K562 (cell line): Measurements from ENCODE around the gene ATL1. TPM values are rescaled to one million over a fixed set of nuclear protein-coding genes. Genes with fewer than 3 reads are reported as not detected.
A peak's percentile ranks its signal among the peaks of the same experiment; 100 is the strongest.

Experiments used
- CHD2 ChIP-seq: IDR thresholded peaks from 2 replicates; pipeline ENCODE4 v1.6.1; 2011; ENCODE audit warnings: low read depth, low read length
- ESRRA ChIP-seq: fragments of 450-650 bp; IDR thresholded peaks from 2 replicates; pipeline ENCODE4 v1.6.1; 2014; ENCODE audit warnings: low read depth, mild to moderate bottlenecking, moderate library complexity, borderline replicate concordance
- HDAC6 ChIP-seq: IDR thresholded peaks from 2 replicates; pipeline ENCODE4 v1.6.1; 2012; ENCODE audit warnings: low read depth, mild to moderate bottlenecking, control low read depth, inconsistent platforms, low read length, moderate library complexity
- HDGF ChIP-seq: fragments of 450-650 bp; IDR thresholded peaks from 2 replicates; pipeline ENCODE4 v1.6.1; 2016
- HMGN3 ChIP-seq: IDR thresholded peaks from 2 replicates; pipeline ENCODE4 v1.6.1; 2011; ENCODE audit warnings: borderline replicate concordance, low read depth, mild to moderate bottlenecking, mixed read lengths, low read length; ENCODE audit not compliant: insufficient read length; ENCODE audit errors: extremely low read depth
- JUN ChIP-seq, 2 experiments: sonication (generic) in 1 of 2; formaldehyde crosslinking in 1 of 2; IDR thresholded peaks; 2 replicates each; pipeline versions ENCODE4 v1.6.1 to v1.8.0; 2012 to 2022; ENCODE audit warnings: borderline replicate concordance in 2 of 2, mild to moderate bottlenecking in 2 of 2, improper control_type of control experiment in 1 of 2, low read depth in 1 of 2, low read length in 1 of 2, missing genetic modification reagents in 1 of 2
- KAT7 ChIP-seq: sonication (generic); formaldehyde crosslinking; IDR thresholded peaks from 2 replicates; pipeline ENCODE4 v1.8.0; 2022; ENCODE audit warnings: missing genetic modification reagents, mild to moderate bottlenecking, borderline replicate concordance
- MAFK ChIP-seq: IDR thresholded peaks from 2 replicates; pipeline ENCODE4 v1.6.1; 2011; ENCODE audit warnings: low read length, improper control_type of control experiment
- NBN ChIP-seq: fragments of 450-650 bp; IDR thresholded peaks from 2 replicates; pipeline ENCODE4 v1.6.1; 2016; ENCODE audit warnings: low read depth, mild to moderate bottlenecking
- PHF21A ChIP-seq: fragments of 450-650 bp; IDR thresholded peaks from 2 replicates; pipeline ENCODE4 v1.6.1; 2017; ENCODE audit warnings: low read depth, borderline replicate concordance
- POLR2B ChIP-seq: fragments of 450-650 bp; IDR thresholded peaks from 2 replicates; pipeline ENCODE4 v1.6.1; 2018; ENCODE audit warnings: low read depth; ENCODE audit not compliant: partially characterized antibody
- POLR3G ChIP-seq: IDR thresholded peaks from 2 replicates; pipeline ENCODE4 v1.6.1; 2011; ENCODE audit not compliant: insufficient read length, insufficient replicate concordance; ENCODE audit errors: extremely low read depth
- SAP30 ChIP-seq: fragments of 200-600 bp; sonication (generic); IDR thresholded peaks from 2 replicates; pipeline ENCODE4 v1.6.1; 2012; ENCODE audit warnings: borderline replicate concordance, low read depth, mild to moderate bottlenecking, moderate library complexity, low read length, control low read depth, inconsistent platforms; ENCODE audit not compliant: insufficient read depth, poor library complexity, severe bottlenecking
- YBX1 ChIP-seq: fragments of 450-650 bp; IDR thresholded peaks from 2 replicates; pipeline ENCODE4 v1.7.1; 2016; ENCODE audit warnings: mild to moderate bottlenecking
- ZBED1 ChIP-seq: IDR thresholded peaks from 2 replicates; pipeline ENCODE4 v1.6.1; 2014
- ZBTB1 ChIP-seq: sonication (generic); formaldehyde crosslinking; IDR thresholded peaks from 2 replicates; pipeline ENCODE4 v1.8.1; 2023; ENCODE audit warnings: missing genetic modification reagents, low read depth, mild to moderate bottlenecking, borderline replicate concordance
- ZKSCAN3 ChIP-seq: fragments of 250-450 bp; sonication (Bioruptor Pico); IDR thresholded peaks from 2 replicates; pipeline ENCODE4 v1.4.0; 2020
- polyA plus RNA-seq, 8 experiments: library from polyadenylated mRNA; depleted of rRNA in 4 of 8; stranded (reverse) in 5 of 8; unstranded in 3 of 8; fragments of >200 nt; fragmentation: Nextera tagmentation in 2 of 8; fragmentation: Illumina TruSeq in 1 of 8; extraction: Ambion mirVana in 2 of 8; extraction: Trizol in 1 of 8; gene quantifications; 2 replicates each; pipeline versions ENCODE4 v1.2.1 to v1.2.3, GENCODE V29; 2011 to 2014; ENCODE audit warnings: inconsistent platforms in 1 of 8, missing spikeins in 1 of 8
- total RNA-seq, 7 experiments: library from RNA; depleted of rRNA in 6 of 7; stranded (reverse); fragments of >200 nt in 6 of 7; fragmentation: Illumina TruSeq in 2 of 7; extraction: Trizol in 2 of 7; gene quantifications; 2 replicates each; pipeline versions ENCODE4 v1.2.1 to v1.2.3, GENCODE V29; 2011 to 2021; ENCODE audit warnings: low replicate concordance in 1 of 7
- TF ChIP-seq, protein P1 (sequence below): fragments of 250-450 bp; sonication (Bioruptor Pico); IDR thresholded peaks from 2 replicates; pipeline ENCODE4 v1.4.0; 2020; ENCODE audit warnings: mild to moderate bottlenecking
- TF ChIP-seq, protein P2 (sequence below): fragments of 250-450 bp; sonication (Bioruptor Pico); IDR thresholded peaks from 2 replicates; pipeline ENCODE4 v1.8.0; 2021; ENCODE audit warnings: moderate library complexity, mild to moderate bottlenecking, inconsistent platforms
- TF ChIP-seq, protein P3 (sequence below): fragments of 450-650 bp; formaldehyde crosslinking; IDR thresholded peaks from 2 replicates; pipeline ENCODE4 v1.4.0; 2022; ENCODE audit warnings: missing genetic modification characterization
- TF ChIP-seq, protein P4 (sequence below): fragments of 150-350 bp; IDR thresholded peaks from 2 replicates; pipeline ENCODE4 v1.6.1; 2014; ENCODE audit warnings: low read depth, mild to moderate bottlenecking, low read length, borderline replicate concordance

The ATL1 gene
- total and polyA plus RNA-seq, 9 of the 15 experiments (the other 6 are each of a cell fraction or from before 2014, with no cell fraction given), result 0.04 to 0.16 (median 0.07) TPM; not detected in 4

DNA sequence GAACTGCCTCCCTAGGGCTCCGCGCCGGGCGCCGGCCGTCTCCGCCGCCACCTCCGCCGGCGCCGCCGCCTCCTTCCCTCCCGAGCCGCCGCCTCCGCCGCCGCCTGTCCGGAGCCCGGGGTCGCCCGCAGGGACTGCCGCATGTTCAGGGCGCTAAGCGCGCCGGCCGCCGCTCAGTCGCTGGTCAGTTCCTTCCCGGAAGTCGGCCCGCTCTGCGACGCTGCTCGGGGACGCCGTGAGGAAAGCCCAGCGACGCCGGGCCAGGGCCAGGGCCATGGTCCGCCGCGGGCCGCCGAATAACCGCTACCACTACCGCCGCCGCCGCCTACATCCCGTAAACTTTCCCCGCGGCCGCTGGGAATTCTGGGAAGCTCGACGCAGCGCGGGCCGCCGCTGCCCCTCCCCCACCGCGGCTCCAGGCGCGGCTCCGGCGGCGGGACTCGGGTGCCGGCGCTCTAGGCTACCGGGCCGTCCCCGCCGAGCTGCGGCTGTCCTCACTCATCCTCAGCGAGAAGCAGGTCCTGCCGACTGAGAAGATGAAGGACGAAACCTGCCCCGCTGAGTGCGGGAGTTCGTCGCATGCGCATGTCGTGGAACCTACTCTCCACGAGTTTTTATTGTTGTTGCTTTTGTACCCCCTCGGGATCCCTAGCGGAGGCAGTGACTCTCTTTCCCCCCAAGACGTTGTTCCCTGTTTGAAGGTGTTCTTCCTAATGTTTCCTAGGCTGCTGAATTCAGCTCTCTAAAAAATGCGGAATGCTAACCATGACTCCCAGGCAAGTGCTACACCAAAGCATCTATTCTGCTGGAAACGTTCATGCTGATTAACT, 108.3 kb downstream of the ATL1 start, which contains the start of gene SAV1 (continued):
- TF ChIP-seq, protein P1, sequence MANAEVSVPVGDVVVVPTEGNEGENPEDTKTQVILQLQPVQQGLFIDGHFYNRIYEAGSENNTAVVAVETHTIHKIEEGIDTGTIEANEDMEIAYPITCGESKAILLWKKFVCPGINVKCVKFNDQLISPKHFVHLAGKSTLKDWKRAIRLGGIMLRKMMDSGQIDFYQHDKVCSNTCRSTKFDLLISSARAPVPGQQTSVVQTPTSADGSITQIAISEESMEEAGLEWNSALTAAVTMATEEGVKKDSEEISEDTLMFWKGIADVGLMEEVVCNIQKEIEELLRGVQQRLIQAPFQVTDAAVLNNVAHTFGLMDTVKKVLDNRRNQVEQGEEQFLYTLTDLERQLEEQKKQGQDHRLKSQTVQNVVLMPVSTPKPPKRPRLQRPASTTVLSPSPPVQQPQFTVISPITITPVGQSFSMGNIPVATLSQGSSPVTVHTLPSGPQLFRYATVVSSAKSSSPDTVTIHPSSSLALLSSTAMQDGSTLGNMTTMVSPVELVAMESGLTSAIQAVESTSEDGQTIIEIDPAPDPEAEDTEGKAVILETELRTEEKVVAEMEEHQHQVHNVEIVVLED (CRISPR knock-in tag), result peak; percentile 55; the same call in 1 of the 2 replicates
- peak; percentile 88 for TF ChIP-seq ZBED1
- TF ChIP-seq PHF21A, result no peak
- no peak for TF ChIP-seq ZKSCAN3
- no peak for TF ChIP-seq HDGF
- TF ChIP-seq HDAC6, result no peak
- peak; percentile 39 for TF ChIP-seq HMGN3
- TF ChIP-seq, protein P2, sequence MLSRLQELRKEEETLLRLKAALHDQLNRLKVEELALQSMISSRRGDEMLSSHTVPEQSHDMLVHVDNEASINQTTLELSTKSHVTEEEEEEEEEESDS (CRISPR knock-in tag), result peak; percentile 72
- peak; percentile 54; the same call in 1 of the 2 replicates for TF ChIP-seq CHD2
- TF ChIP-seq ZBTB1 (CRISPR knock-in tag), result peak; percentile 96
- TF ChIP-seq KAT7 (CRISPR knock-in tag), result no peak
- TF ChIP-seq, protein P3, sequence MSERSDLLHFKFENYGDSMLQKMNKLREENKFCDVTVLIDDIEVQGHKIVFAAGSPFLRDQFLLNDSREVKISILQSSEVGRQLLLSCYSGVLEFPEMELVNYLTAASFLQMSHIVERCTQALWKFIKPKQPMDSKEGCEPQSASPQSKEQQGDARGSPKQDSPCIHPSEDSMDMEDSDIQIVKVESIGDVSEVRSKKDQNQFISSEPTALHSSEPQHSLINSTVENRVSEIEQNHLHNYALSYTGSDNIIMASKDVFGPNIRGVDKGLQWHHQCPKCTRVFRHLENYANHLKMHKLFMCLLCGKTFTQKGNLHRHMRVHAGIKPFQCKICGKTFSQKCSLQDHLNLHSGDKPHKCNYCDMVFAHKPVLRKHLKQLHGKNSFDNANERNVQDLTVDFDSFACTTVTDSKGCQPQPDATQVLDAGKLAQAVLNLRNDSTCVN (CRISPR knock-in tag), result peak; percentile 74
- 0 out of 2 replicates have a peak, but pooled peaks have one; percentile 42 for TF ChIP-seq JUN (IDR thresholded peaks at IDR 0.05; ENCODE audit: borderline replicate concordance, low read depth, low read length)
- TF ChIP-seq JUN (CRISPR knock-in tag; IDR thresholded peaks at IDR 0.05; ENCODE audit: borderline replicate concordance), result no peak
- TF ChIP-seq, protein P4, sequence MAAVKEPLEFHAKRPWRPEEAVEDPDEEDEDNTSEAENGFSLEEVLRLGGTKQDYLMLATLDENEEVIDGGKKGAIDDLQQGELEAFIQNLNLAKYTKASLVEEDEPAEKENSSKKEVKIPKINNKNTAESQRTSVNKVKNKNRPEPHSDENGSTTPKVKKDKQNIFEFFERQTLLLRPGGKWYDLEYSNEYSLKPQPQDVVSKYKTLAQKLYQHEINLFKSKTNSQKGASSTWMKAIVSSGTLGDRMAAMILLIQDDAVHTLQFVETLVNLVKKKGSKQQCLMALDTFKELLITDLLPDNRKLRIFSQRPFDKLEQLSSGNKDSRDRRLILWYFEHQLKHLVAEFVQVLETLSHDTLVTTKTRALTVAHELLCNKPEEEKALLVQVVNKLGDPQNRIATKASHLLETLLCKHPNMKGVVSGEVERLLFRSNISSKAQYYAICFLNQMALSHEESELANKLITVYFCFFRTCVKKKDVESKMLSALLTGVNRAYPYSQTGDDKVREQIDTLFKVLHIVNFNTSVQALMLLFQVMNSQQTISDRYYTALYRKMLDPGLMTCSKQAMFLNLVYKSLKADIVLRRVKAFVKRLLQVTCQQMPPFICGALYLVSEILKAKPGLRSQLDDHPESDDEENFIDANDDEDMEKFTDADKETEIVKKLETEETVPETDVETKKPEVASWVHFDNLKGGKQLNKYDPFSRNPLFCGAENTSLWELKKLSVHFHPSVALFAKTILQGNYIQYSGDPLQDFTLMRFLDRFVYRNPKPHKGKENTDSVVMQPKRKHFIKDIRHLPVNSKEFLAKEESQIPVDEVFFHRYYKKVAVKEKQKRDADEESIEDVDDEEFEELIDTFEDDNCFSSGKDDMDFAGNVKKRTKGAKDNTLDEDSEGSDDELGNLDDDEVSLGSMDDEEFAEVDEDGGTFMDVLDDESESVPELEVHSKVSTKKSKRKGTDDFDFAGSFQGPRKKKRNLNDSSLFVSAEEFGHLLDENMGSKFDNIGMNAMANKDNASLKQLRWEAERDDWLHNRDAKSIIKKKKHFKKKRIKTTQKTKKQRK, result no peak
- TF ChIP-seq SAP30, result no peak
- TF ChIP-seq NBN, result peak; percentile 36; the same call in 1 of the 2 replicates
- no peak for TF ChIP-seq POLR3G
- no peak for TF ChIP-seq MAFK
- TF ChIP-seq YBX1, result no peak
- TF ChIP-seq ESRRA, result no peak; the same call in 1 of the 2 replicates
- TF ChIP-seq POLR2B, result peak; percentile 86
